ENCODE measurements around the gene PLSCR1. TPM values are rescaled to one million over a fixed set of nuclear protein-coding genes. Genes with fewer than 3 reads are reported as not detected.

PLSCR1 gene
- total RNA-seq, 3 donors from 2014 or later (not counting 1 experiment from before 2014, with no cell fraction given) = 24.2 to 38.2 (median 35.2) TPM

- WGBS (ENCODE audit: insufficient coverage) = 100% methylated on average over 1 of the region's 1 CpG
These were observed 36.9 kb downstream of the PLSCR1 start for GRCh38 chr3:146507331-146508120.

GRCh38 chr3:146505516-146505915 is 38.9 kb downstream of the PLSCR1 start:
- no CpG with 5 or more reads among the region's 1 CpG for WGBS (ENCODE audit: insufficient coverage)
- H3K4me3 Mint-ChIP-seq = no peak overlapping the region
- H3K27me3 ChIP-seq (ENCODE audit: control insufficient read depth, insufficient read depth, low read length) = no peaks in the 10 kb centered on the region
- H3K4me1 Mint-ChIP-seq = peaks cover 0 to 4% of the 10 kb centered on the region in 2 donors
- H3K27ac Mint-ChIP-seq = no peak overlapping the region
- H3K4me1 ChIP-seq (ENCODE audit: control insufficient read depth, insufficient read depth, low read length) = no peaks in the 10 kb centered on the region
- no peak for TF ChIP-seq CTCF (IDR thresholded peaks at IDR 0.05)
- H3K9me3 Mint-ChIP-seq = no peaks in the 10 kb centered on the region
- H3K27me3 Mint-ChIP-seq (ENCODE audit: low read depth in 2 of 2) = no peaks in the 10 kb centered on the region
- H3K36me3 ChIP-seq (ENCODE audit: control insufficient read depth, insufficient read depth, low read length) = no peaks in the 10 kb centered on the region
- no peak for ATAC-seq
- no peak overlapping the region for H3K27ac ChIP-seq (ENCODE audit: low read length)
- intact Hi-C loops (cut with micrococcal nuclease) = no loop called here
- DNase-seq = no peak
- no peaks in the 10 kb centered on the region for H3K9me3 ChIP-seq (ENCODE audit: control insufficient read depth, insufficient read depth, low read length)
- H3K36me3 Mint-ChIP-seq = no peaks in the 10 kb centered on the region
- H3K4me3 ChIP-seq (ENCODE audit: low read length) = no peak overlapping the region

More at GRCh38 chr3:146507331-146508120, 36.9 kb downstream of the PLSCR1 start:
- Mint-ChIP-seq H3K27me3 (ENCODE audit: low read depth in 2 of 2) (no peaks in the 10 kb centered on the region), H3K36me3 (no peaks in the 10 kb centered on the region), H3K9me3 (no peaks in the 10 kb centered on the region), H3K4me1 (peaks cover 5% of the 10 kb centered on the region in 2 donors), H3K27ac (no peak overlapping the region), H3K4me3 (no peak overlapping the region)
- Histone ChIP-seq H3K27me3 (ENCODE audit: control insufficient read depth, insufficient read depth, low read length) (no peaks in the 10 kb centered on the region), H3K4me3 (ENCODE audit: low read length) (no peak overlapping the region), H3K27ac (ENCODE audit: low read length) (no peak overlapping the region), H3K9me3 (ENCODE audit: control insufficient read depth, insufficient read depth, low read length) (no peaks in the 10 kb centered on the region), H3K36me3 (ENCODE audit: control insufficient read depth, insufficient read depth, low read length) (no peaks in the 10 kb centered on the region), H3K4me1 (ENCODE audit: control insufficient read depth, insufficient read depth, low read length) (no peaks in the 10 kb centered on the region)
- no peak for TF ChIP-seq CTCF (IDR thresholded peaks at IDR 0.05)
- intact Hi-C loops (cut with micrococcal nuclease) = no loop called here
- ATAC-seq (no peak), DNase-seq (no peak)

GRCh38 chr3:146504498-146505197 is 39.8 kb downstream of the PLSCR1 start:
- no peaks in the 10 kb centered on the region for H3K36me3 Mint-ChIP-seq
- Histone ChIP-seq H3K4me1 (ENCODE audit: control insufficient read depth, insufficient read depth, low read length) (no peaks in the 10 kb centered on the region), H3K9me3 (ENCODE audit: control insufficient read depth, insufficient read depth, low read length) (no peaks in the 10 kb centered on the region), H3K4me3 (ENCODE audit: low read length) (no peak overlapping the region), H3K27me3 (ENCODE audit: control insufficient read depth, insufficient read depth, low read length) (no peaks in the 10 kb centered on the region), H3K27ac (ENCODE audit: low read length) (no peak overlapping the region), H3K36me3 (ENCODE audit: control insufficient read depth, insufficient read depth, low read length) (no peaks in the 10 kb centered on the region)
- WGBS (ENCODE audit: insufficient coverage) = 38% methylated on average over 1 of the region's 3 CpGs
- no peaks in the 10 kb centered on the region for H3K9me3 Mint-ChIP-seq
- no peaks in the 10 kb centered on the region for H3K4me1 Mint-ChIP-seq
- TF ChIP-seq CTCF (IDR thresholded peaks at IDR 0.05) = no peak
- ATAC-seq (no peak), DNase-seq (no peak)
- H3K27ac Mint-ChIP-seq = no peak overlapping the region
- H3K4me3 Mint-ChIP-seq = no peak overlapping the region
- intact Hi-C loops (cut with micrococcal nuclease) = no loop called here
- no peaks in the 10 kb centered on the region for H3K27me3 Mint-ChIP-seq (ENCODE audit: low read depth in 2 of 2)

All from natural killer cell (primary cell).